H9 (cell line): ENCODE measurements around the gene SATB1. TPM values are rescaled to one million over a fixed set of nuclear protein-coding genes. Genes with fewer than 3 reads are reported as not detected.

Experiments
- DNase-seq: peaks from one replicate; pipeline ENCODE4 v3.0.0-alpha.2; 2017
- H2AFZ ChIP-seq: one replicate; pipeline ENCODE4 v1.6.1; 2013; ENCODE audit warnings: mild to moderate bottlenecking, low read length, control low read depth, moderate library complexity
- H2AK5ac ChIP-seq: 2 replicates; pipeline ENCODE4 v1.6.1; 2013; ENCODE audit warnings: low read length, control low read depth, mixed read lengths; ENCODE audit not compliant: insufficient read length
- H2BK120ac ChIP-seq: one replicate; pipeline ENCODE4 v1.6.1; 2013; ENCODE audit warnings: low read depth, mild to moderate bottlenecking, low read length, control low read depth, inconsistent platforms; ENCODE audit not compliant: poor library complexity, severe bottlenecking
- H2BK12ac ChIP-seq: 2 replicates; pipeline ENCODE4 v1.6.1; 2013; ENCODE audit warnings: low read length, control low read depth, mixed read lengths, low read depth; ENCODE audit not compliant: insufficient read length
- H2BK15ac ChIP-seq: 2 replicates; pipeline ENCODE4 v1.6.1; 2013; ENCODE audit warnings: low read depth, low read length, control low read depth
- H2BK20ac ChIP-seq: one replicate; pipeline ENCODE4 v1.6.1; 2013; ENCODE audit warnings: low read depth, mild to moderate bottlenecking, low read length, control low read depth, inconsistent platforms; ENCODE audit not compliant: poor library complexity, severe bottlenecking
- H2BK5ac ChIP-seq: 2 replicates; pipeline ENCODE4 v1.6.1; 2013; ENCODE audit warnings: low read length, control low read depth, mixed read lengths; ENCODE audit not compliant: insufficient read length
- H3K14ac ChIP-seq: 2 replicates; pipeline ENCODE4 v1.6.1; 2013; ENCODE audit warnings: low read length, control low read depth; ENCODE audit not compliant: insufficient read depth
- H3K18ac ChIP-seq: 2 replicates; pipeline ENCODE4 v1.6.1; 2013; ENCODE audit warnings: low read depth, mild to moderate bottlenecking, mixed read lengths, low read length, control low read depth; ENCODE audit not compliant: insufficient read length
- H3K23ac ChIP-seq: 2 replicates; pipeline ENCODE4 v1.6.1; 2013; ENCODE audit warnings: low read length, control low read depth, mixed read lengths, low read depth; ENCODE audit not compliant: insufficient read length
- H3K23me2 ChIP-seq: 2 replicates; pipeline ENCODE4 v1.6.1; 2013; ENCODE audit warnings: low read depth, mild to moderate bottlenecking, mixed read lengths, low read length, control low read depth; ENCODE audit not compliant: insufficient read length, poor library complexity, severe bottlenecking
- H3K27ac ChIP-seq: 2 replicates; pipeline ENCODE4 v1.5.1; 2013; ENCODE audit warnings: low read length, control low read depth, mixed read lengths, low read depth; ENCODE audit not compliant: insufficient read length
- H3K27me3 ChIP-seq: 2 replicates; pipeline ENCODE4 v1.6.1; 2013; ENCODE audit warnings: low read length, control low read depth, inconsistent platforms; ENCODE audit not compliant: insufficient read depth
- H3K4ac ChIP-seq: 2 replicates; pipeline ENCODE4 v1.6.1; 2013; ENCODE audit warnings: low read depth, mild to moderate bottlenecking, control low read depth, inconsistent platforms, low read length, moderate library complexity
- H3K4me1 ChIP-seq: 2 replicates; pipeline ENCODE4 v1.6.1; 2013; ENCODE audit warnings: low read length, control low read depth, inconsistent platforms; ENCODE audit not compliant: insufficient read depth
- H3K4me2 ChIP-seq: 2 replicates; pipeline ENCODE4 v1.6.1; 2013; ENCODE audit warnings: low read length, control low read depth, mixed read lengths; ENCODE audit not compliant: insufficient read length, insufficient read depth
- H3K56ac ChIP-seq: 2 replicates; pipeline ENCODE4 v1.6.1; 2013; ENCODE audit warnings: low read depth, mild to moderate bottlenecking, mixed read lengths, low read length, control low read depth; ENCODE audit not compliant: insufficient read length
- H3K79me1 ChIP-seq: 2 replicates; pipeline ENCODE4 v1.6.1; 2013; ENCODE audit warnings: low read depth, mild to moderate bottlenecking, moderate library complexity, low read length, control low read depth, inconsistent platforms; ENCODE audit not compliant: insufficient read depth, poor library complexity, severe bottlenecking
- H3K79me2 ChIP-seq: 2 replicates; pipeline ENCODE4 v1.6.1; 2013; ENCODE audit warnings: low read length, control low read depth, inconsistent platforms; ENCODE audit not compliant: insufficient read depth
- H3K9ac ChIP-seq: 2 replicates; pipeline ENCODE4 v1.6.1; 2013; ENCODE audit warnings: low read length, control low read depth, mixed read lengths; ENCODE audit not compliant: insufficient read length; ENCODE audit errors: extremely low read depth
- H3K9me3 ChIP-seq: one replicate; pipeline ENCODE4 v1.6.1; 2013; ENCODE audit warnings: low read depth, low read length, inconsistent platforms; ENCODE audit not compliant: control insufficient read depth
- H3T11ph ChIP-seq: one replicate; pipeline ENCODE4 v1.6.1; 2013; ENCODE audit warnings: mild to moderate bottlenecking, low read length, control low read depth, inconsistent platforms
- H4K20me1 ChIP-seq: one replicate; pipeline ENCODE4 v1.6.1; 2013; ENCODE audit not compliant: control insufficient read depth, insufficient read length, insufficient read depth
- H4K5ac ChIP-seq: 2 replicates; pipeline ENCODE4 v1.6.1; 2013; ENCODE audit warnings: low read depth, mild to moderate bottlenecking, mixed read lengths, low read length, control low read depth; ENCODE audit not compliant: insufficient read length
- H4K8ac ChIP-seq: replicated peaks from 2 replicates; pipeline ENCODE4 v1.6.1; 2013; ENCODE audit warnings: low read length, control low read depth, mixed read lengths, low read depth; ENCODE audit not compliant: insufficient read length
- H4K91ac ChIP-seq: 2 replicates; pipeline ENCODE4 v1.6.1; 2013; ENCODE audit warnings: low read depth, mild to moderate bottlenecking, moderate library complexity, mixed read lengths, low read length, control low read depth; ENCODE audit not compliant: insufficient read length
- H3K27ac Mint-ChIP-seq, 3 experiments: 2 replicates in 2 of 3; 3 replicates in 1 of 3; pipeline ENCODE4 v1.8.0; 2020 to 2021; ENCODE audit warnings: mixed read lengths in 3 of 3, mild to moderate bottlenecking in 1 of 3, moderate library complexity in 1 of 3
- H3K27me3 Mint-ChIP-seq: 2 replicates; pipeline ENCODE4 v1.8.0; 2021; ENCODE audit warnings: low read depth, mild to moderate bottlenecking, moderate library complexity, mixed read lengths
- H3K36me3 Mint-ChIP-seq, 3 experiments: 2 replicates in 2 of 3; 3 replicates in 1 of 3; pipeline ENCODE4 v1.8.0; 2020 to 2021; ENCODE audit warnings: low read depth in 3 of 3, mixed read lengths in 3 of 3; ENCODE audit not compliant: insufficient read depth in 1 of 3
- H3K4me1 Mint-ChIP-seq, 2 experiments: 2 replicates each; pipeline ENCODE4 v1.8.0; 2020; ENCODE audit warnings: mixed read lengths in 2 of 2
- H3K4me3 Mint-ChIP-seq, 2 experiments: 2 replicates in 1 of 2; 3 replicates in 1 of 2; pipeline ENCODE4 v1.8.0; 2020 to 2021; ENCODE audit warnings: mild to moderate bottlenecking in 2 of 2, mixed read lengths in 2 of 2, moderate library complexity in 1 of 2
- H3K9me3 Mint-ChIP-seq, 2 experiments: 2 replicates in 1 of 2; 3 replicates in 1 of 2; pipeline ENCODE4 v1.8.0; 2020; ENCODE audit warnings: mild to moderate bottlenecking in 2 of 2, mixed read lengths in 2 of 2, moderate library complexity in 1 of 2
- CTCF ChIP-seq: fragments of 200-600 bp; sonication (generic); conservative IDR thresholded peaks from 3 replicates; pipeline ENCODE4 v1.8.0; 2021; ENCODE audit warnings: antibody characterized with exemption, mild to moderate bottlenecking
- WGBS: extraction: QIAGEN DNeasy Blood & Tissue Kit; methylation state at CpG from one replicate; pipeline ENCODE4 v1.1.7; 2013; ENCODE audit warnings: missing lambda C conversion rate, low lambda C conversion rate, mixed read lengths; ENCODE audit not compliant: insufficient read length; ENCODE audit errors: extremely low coverage; 5-methylcytosine and 5-hydroxymethylcytosine counted together
- total RNA-seq: library from RNA; stranded (reverse); gene quantifications from 2 replicates; pipeline ENCODE4 v1.2.1, GENCODE V29; 2021

SATB1 gene
- total RNA-seq, 1 experiment from 2014 or later = 30.7 TPM

GRCh38 chr3:18466136-18466535 lies 41.0 kb upstream of the SATB1 start:
- no peak overlapping the region for H3K14ac ChIP-seq
- peaks cover 0 to 20% (median 8%) of the 10 kb centered on the region in 3 experiments; a peak in 3 of 7 replicates for H3K36me3 Mint-ChIP-seq
- no peak overlapping the region for H2AK5ac ChIP-seq
- no peak overlapping the region for H2BK120ac ChIP-seq
- no peak overlapping the region for H3K4me2 ChIP-seq
- no peaks in the 10 kb centered on the region for H3K4me1 ChIP-seq
- H4K20me1 ChIP-seq = no peaks in the 10 kb centered on the region
- H3K4me3 Mint-ChIP-seq = no peak overlapping the region
- H3K27ac ChIP-seq = no peak overlapping the region
- no peak overlapping the region for H2BK20ac ChIP-seq
- H2BK15ac ChIP-seq = no peak overlapping the region
- H3K18ac ChIP-seq = no peak overlapping the region
- H2AFZ ChIP-seq = no peak overlapping the region
- H3K79me2 ChIP-seq = no peaks in the 10 kb centered on the region
- no peak overlapping the region for H4K8ac ChIP-seq
- H3K23me2 ChIP-seq = no peaks in the 10 kb centered on the region
- H4K91ac ChIP-seq = no peak overlapping the region
- no peaks in the 10 kb centered on the region for H3K9me3 ChIP-seq
- no peak overlapping the region for H3K4ac ChIP-seq
- peaks cover 0 to 4% of the 10 kb centered on the region in 2 experiments; a peak in 1 of 5 replicates for H3K9me3 Mint-ChIP-seq
- no peak overlapping the region for H3T11ph ChIP-seq
- no peak overlapping the region for H3K56ac ChIP-seq
- no peak for TF ChIP-seq CTCF
- DNase-seq = no peak
- H3K4me1 Mint-ChIP-seq = peaks cover 13 to 14% of the 10 kb centered on the region in 2 experiments
- no peak overlapping the region for H4K5ac ChIP-seq
- H2BK5ac ChIP-seq = no peak overlapping the region
- no peaks in the 10 kb centered on the region for H3K27me3 Mint-ChIP-seq
- H3K27me3 ChIP-seq = no peaks in the 10 kb centered on the region
- H2BK12ac ChIP-seq = no peak overlapping the region
- no CpG with 5 or more reads among the region's 1 CpG for WGBS
- H3K27ac Mint-ChIP-seq = no peak overlapping the region
- H3K9ac ChIP-seq = no peak overlapping the region
- no peaks in the 10 kb centered on the region for H3K79me1 ChIP-seq
- no peak overlapping the region for H3K23ac ChIP-seq
